Measurements from ENCODE around the gene ATP2B1. TPM values are rescaled to one million over a fixed set of nuclear protein-coding genes. Genes with fewer than 3 reads are reported as not detected.

ATP2B1 gene
- total RNA-seq, 1 experiment from 2014 or later: 20.6 TPM

DNA sequence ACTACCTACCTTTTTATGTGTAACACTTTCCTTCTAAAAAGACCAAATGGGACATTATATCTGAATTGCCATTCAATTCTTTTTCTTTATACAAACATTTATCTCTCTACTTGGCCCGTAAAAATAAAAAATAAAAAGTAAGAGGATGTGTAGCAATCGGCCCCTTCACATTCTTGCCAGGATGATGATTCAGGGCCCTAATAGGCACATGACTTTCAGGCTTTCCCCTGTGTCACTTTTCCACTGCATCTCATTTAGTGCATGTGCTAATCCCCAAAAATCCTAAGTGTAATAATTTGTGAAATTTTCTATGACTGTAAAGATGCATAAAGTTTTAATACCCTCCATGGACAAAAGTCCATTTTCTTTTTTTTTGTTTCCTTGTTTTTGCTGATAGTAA, 23.0 kb upstream of the ATP2B1 start:
- Histone ChIP-seq H2BK15ac (ENCODE audit: low read depth, low read length) (no peak overlapping the region), H2AK5ac (ENCODE audit: insufficient read length, low read length) (no peak overlapping the region), H3K14ac (ENCODE audit: insufficient read depth, low read length) (no peak overlapping the region), H4K5ac (ENCODE audit: insufficient read length, low read depth, low read length) (no peak overlapping the region), H3K56ac (ENCODE audit: insufficient read length, low read depth, low read length) (no peak overlapping the region), H2BK12ac (ENCODE audit: insufficient read length, low read depth, low read length) (no peak overlapping the region), H3K18ac (ENCODE audit: insufficient read length, low read depth, low read length) (no peak overlapping the region), H2BK120ac (ENCODE audit: low read depth, low read length, poor library complexity, severe bottlenecking) (no peak overlapping the region), H3K9ac (ENCODE audit: extremely low read depth, insufficient read length, low read length) (no peak overlapping the region), H3K23me2 (ENCODE audit: insufficient read length, low read depth, low read length, poor library complexity, severe bottlenecking) (no peaks in the 10 kb centered on the region), H4K91ac (ENCODE audit: insufficient read length, low read depth, low read length) (no peak overlapping the region), H2BK20ac (ENCODE audit: low read depth, low read length, poor library complexity, severe bottlenecking) (no peak overlapping the region), H3K4me1 (ENCODE audit: insufficient read depth, low read length) (no peaks in the 10 kb centered on the region), H2AFZ (ENCODE audit: low read length) (no peak overlapping the region), H2BK5ac (ENCODE audit: insufficient read length, low read length) (no peak overlapping the region), H3T11ph (ENCODE audit: low read length) (no peak overlapping the region), H3K27me3 (ENCODE audit: insufficient read depth, low read length) (no peaks in the 10 kb centered on the region), H3K27ac (ENCODE audit: insufficient read length, low read depth, low read length) (no peak overlapping the region), H3K79me2 (ENCODE audit: insufficient read depth, low read length) (no peaks in the 10 kb centered on the region), H4K20me1 (ENCODE audit: control insufficient read depth, insufficient read depth, insufficient read length) (no peaks in the 10 kb centered on the region), H3K4me2 (ENCODE audit: insufficient read depth, insufficient read length, low read length) (no peak overlapping the region), H3K23ac (ENCODE audit: insufficient read length, low read depth, low read length) (no peak overlapping the region), H4K8ac (replicated peaks; ENCODE audit: insufficient read length, low read depth, low read length) (no peak overlapping the region), H3K9me3 (ENCODE audit: control insufficient read depth, low read depth, low read length) (no peaks in the 10 kb centered on the region), H3K4ac (ENCODE audit: low read depth, low read length) (no peak overlapping the region), H3K79me1 (ENCODE audit: insufficient read depth, low read depth, low read length, poor library complexity, severe bottlenecking) (no peaks in the 10 kb centered on the region)
- Mint-ChIP-seq H3K36me3 (ENCODE audit: insufficient read depth in 1 of 3, low read depth in 3 of 3) (no peaks in the 10 kb centered on the region), H3K4me1 (no peaks in the 10 kb centered on the region), H3K4me3 (no peak overlapping the region), H3K27ac (no peak overlapping the region; a peak in 1 of 7 replicates), H3K27me3 (ENCODE audit: low read depth) (no peaks in the 10 kb centered on the region), H3K9me3 (no peaks in the 10 kb centered on the region)
- TF ChIP-seq, protein P1, sequence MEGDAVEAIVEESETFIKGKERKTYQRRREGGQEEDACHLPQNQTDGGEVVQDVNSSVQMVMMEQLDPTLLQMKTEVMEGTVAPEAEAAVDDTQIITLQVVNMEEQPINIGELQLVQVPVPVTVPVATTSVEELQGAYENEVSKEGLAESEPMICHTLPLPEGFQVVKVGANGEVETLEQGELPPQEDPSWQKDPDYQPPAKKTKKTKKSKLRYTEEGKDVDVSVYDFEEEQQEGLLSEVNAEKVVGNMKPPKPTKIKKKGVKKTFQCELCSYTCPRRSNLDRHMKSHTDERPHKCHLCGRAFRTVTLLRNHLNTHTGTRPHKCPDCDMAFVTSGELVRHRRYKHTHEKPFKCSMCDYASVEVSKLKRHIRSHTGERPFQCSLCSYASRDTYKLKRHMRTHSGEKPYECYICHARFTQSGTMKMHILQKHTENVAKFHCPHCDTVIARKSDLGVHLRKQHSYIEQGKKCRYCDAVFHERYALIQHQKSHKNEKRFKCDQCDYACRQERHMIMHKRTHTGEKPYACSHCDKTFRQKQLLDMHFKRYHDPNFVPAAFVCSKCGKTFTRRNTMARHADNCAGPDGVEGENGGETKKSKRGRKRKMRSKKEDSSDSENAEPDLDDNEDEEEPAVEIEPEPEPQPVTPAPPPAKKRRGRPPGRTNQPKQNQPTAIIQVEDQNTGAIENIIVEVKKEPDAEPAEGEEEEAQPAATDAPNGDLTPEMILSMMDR (conservative IDR thresholded peaks at IDR 0.05): no peak
- WGBS (ENCODE audit: extremely low coverage, insufficient read length, low lambda C conversion rate): no CpG with 5 or more reads among the region's 2 CpGs
- DNase-seq: no peak
